ENCODE measurements around the gene YIPF7.

DNA sequence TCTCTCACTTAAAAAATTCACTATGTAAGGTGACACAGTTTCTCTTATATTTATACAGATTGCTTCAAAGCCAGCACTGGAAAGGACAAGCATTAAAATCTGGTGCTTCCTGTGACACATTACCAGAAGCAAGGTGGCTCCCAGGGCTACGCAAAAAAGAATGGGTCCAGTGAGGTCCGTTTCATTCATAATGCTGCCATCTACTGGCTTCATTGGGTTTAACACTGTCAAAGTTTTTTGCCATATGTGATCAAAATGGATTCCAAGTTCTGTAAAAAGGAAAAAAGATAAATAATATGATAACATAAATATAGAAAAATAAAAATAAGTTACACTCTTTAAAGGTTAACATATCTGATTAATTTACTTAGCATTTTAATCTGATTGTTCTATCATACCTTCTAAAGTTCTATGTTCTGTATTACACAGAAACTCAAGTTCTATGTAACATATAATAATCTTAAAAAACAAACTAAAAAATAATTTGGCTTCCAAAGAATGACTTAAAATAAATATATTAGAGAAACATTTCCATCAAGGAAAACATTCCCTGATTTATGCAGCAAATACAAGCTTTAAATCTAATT is 22.1 kb downstream of the YIPF7 start:
- TF ChIP-seq, protein P1, sequence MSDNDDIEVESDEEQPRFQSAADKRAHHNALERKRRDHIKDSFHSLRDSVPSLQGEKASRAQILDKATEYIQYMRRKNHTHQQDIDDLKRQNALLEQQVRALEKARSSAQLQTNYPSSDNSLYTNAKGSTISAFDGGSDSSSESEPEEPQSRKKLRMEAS (IDR thresholded peaks at IDR 0.05) = no peak
- TF ChIP-seq ZBTB7A (IDR thresholded peaks at IDR 0.05; ENCODE audit: low read depth) (no peak), TAF1 (IDR thresholded peaks at IDR 0.05; ENCODE audit: low read depth) (no peak), FOXM1 (IDR thresholded peaks at IDR 0.05; ENCODE audit: borderline replicate concordance, low read depth) (no peak), YY1 (IDR thresholded peaks at IDR 0.05; ENCODE audit: low read depth) (peak; percentile 32; the same call in 1 of the 2 replicates), NFIC (IDR thresholded peaks at IDR 0.05) (no peak), CREB1 (IDR thresholded peaks at IDR 0.05; ENCODE audit: low read depth) (no peak)
- TF ChIP-seq, protein P2, sequence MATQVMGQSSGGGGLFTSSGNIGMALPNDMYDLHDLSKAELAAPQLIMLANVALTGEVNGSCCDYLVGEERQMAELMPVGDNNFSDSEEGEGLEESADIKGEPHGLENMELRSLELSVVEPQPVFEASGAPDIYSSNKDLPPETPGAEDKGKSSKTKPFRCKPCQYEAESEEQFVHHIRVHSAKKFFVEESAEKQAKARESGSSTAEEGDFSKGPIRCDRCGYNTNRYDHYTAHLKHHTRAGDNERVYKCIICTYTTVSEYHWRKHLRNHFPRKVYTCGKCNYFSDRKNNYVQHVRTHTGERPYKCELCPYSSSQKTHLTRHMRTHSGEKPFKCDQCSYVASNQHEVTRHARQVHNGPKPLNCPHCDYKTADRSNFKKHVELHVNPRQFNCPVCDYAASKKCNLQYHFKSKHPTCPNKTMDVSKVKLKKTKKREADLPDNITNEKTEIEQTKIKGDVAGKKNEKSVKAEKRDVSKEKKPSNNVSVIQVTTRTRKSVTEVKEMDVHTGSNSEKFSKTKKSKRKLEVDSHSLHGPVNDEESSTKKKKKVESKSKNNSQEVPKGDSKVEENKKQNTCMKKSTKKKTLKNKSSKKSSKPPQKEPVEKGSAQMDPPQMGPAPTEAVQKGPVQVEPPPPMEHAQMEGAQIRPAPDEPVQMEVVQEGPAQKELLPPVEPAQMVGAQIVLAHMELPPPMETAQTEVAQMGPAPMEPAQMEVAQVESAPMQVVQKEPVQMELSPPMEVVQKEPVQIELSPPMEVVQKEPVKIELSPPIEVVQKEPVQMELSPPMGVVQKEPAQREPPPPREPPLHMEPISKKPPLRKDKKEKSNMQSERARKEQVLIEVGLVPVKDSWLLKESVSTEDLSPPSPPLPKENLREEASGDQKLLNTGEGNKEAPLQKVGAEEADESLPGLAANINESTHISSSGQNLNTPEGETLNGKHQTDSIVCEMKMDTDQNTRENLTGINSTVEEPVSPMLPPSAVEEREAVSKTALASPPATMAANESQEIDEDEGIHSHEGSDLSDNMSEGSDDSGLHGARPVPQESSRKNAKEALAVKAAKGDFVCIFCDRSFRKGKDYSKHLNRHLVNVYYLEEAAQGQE (IDR thresholded peaks at IDR 0.05; ENCODE audit: low read depth) = no peak
